Measurements from ENCODE around the gene TECPR1. TPM values are rescaled to one million over a fixed set of nuclear protein-coding genes. Genes with fewer than 3 reads are reported as not detected.

TECPR1 gene
- total and polyA plus RNA-seq, 2 of the 8 experiments (the other 6 are each of a cell fraction or from before 2014, with no cell fraction given): 1.3 to 11.1 TPM

GRCh38 chr7:98225913-98226614, 26.0 kb downstream of the TECPR1 start (continued):
- TF ChIP-seq, protein P1, sequence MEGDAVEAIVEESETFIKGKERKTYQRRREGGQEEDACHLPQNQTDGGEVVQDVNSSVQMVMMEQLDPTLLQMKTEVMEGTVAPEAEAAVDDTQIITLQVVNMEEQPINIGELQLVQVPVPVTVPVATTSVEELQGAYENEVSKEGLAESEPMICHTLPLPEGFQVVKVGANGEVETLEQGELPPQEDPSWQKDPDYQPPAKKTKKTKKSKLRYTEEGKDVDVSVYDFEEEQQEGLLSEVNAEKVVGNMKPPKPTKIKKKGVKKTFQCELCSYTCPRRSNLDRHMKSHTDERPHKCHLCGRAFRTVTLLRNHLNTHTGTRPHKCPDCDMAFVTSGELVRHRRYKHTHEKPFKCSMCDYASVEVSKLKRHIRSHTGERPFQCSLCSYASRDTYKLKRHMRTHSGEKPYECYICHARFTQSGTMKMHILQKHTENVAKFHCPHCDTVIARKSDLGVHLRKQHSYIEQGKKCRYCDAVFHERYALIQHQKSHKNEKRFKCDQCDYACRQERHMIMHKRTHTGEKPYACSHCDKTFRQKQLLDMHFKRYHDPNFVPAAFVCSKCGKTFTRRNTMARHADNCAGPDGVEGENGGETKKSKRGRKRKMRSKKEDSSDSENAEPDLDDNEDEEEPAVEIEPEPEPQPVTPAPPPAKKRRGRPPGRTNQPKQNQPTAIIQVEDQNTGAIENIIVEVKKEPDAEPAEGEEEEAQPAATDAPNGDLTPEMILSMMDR (IDR thresholded peaks at IDR 0.05; ENCODE audit: control extremely low read depth in 1 of 3, insufficient read depth in 1 of 3, low read depth in 1 of 3, low read length in 3 of 3): no peak
